CD4-positive, alpha-beta T cell treated with Interferon alpha-2 for 1 hour (primary cell): ENCODE measurements around the gene MYH11.

Experiments
- DNase-seq, 2 donors: peaks; one replicate each; pipeline ENCODE4 v3.0.0-alpha.2; 2020 to 2022

The MYH11 gene

DNA sequence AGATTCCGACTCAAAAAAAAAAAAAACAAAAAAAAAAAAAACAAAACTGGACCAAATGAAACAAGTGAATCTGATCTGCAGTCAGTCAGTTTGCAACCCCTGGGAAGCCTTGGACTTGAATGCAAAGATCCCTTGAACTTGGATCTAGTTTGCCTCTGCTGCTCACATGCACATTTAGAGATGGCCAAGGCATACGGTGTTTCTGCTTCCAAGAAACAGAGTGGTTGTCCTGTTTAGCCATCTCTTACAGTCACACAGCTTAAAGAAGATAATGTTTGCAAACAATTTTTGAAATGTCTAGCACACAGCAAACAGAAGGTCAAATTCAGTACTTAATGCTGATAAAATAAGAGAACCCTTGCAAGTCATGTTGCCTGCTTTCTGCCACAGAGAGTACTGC, 202.2 kb downstream of the MYH11 start:
- no peak for DNase-seq

DNA sequence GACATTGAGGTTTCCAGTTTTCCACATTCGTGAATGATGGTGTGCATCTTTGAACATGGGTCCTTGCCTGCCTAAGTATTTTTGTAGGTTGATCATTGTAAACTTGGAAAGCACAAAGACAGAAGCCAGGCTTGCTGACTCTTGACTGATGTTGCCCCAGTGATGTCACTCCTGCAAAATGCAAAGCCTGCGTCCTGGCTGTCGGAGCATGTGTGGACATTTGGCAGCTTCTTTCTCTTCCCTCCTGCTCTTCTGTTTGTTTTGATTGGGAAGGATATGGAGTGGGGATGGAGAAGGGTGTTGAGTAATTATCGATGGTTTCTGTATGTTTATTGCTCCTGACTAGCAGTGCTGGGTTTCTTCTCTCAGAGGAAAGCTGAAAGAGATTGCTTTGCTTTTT, 203.6 kb downstream of the MYH11 start:
- no peak for DNase-seq
